Measurements from ENCODE around the gene NDRG2.

The NDRG2 gene

DNA sequence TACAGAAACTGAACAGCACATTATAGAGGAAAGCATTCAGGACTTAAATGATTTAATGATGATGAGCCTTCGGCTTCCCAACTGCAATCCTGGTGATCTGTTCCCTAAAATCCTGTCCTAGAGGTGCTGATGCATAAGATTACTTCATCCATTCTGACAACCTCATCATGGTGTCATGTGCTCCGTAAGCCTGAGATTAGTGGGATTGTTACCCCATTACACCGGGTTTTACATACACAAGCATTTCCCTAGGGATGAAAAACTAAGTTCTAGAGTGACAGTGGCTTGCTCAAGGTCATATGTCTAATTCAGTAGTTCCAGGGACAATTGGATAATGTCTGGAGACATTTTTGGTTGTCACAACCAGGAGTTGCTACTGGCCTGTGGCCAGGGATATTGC is 12.3 kb upstream of the NDRG2 start:
- DNase-seq (ENCODE audit: insufficient read length, low spot score) (no peak), FAIRE-seq (no peak)

DNA sequence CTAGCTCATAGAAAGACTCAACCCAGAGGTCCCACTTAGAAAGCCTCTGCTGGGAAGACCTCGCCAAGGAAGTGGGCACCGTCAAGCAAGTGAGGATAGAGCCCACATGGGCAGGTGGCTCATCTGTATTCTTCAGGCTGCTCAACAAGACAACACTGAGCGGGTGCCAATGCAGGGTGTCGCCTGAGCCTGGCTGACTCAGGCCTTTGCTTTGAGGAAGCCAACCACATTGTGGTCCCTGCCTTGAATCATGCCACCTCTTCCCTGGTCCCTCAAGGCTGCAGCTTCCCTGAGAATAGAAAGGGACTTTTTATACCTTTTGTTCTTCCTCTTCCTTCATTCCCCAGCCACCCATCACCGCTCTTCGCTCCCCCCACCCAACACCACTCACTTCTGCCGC is 11.9 kb upstream of the NDRG2 start:
- DNase-seq (ENCODE audit: insufficient read length, low spot score) (no peak), FAIRE-seq (no peak)

- no peak for FAIRE-seq
- no peak for DNase-seq (ENCODE audit: insufficient read length, low spot score)
Measured at GRCh38 chr14:21034707-21035106, 9.8 kb upstream of the NDRG2 start, which contains the start of gene RNASE13. RNASE13 (minus strand) TSS chr14:21034807; CDS start chr14:21034288, 519 bp downstream.

GRCh38 chr14:21033133-21033698 is 8.4 kb upstream of the NDRG2 start:
- no peak for FAIRE-seq
- DNase-seq (ENCODE audit: insufficient read length, low spot score), result no peak

DNA sequence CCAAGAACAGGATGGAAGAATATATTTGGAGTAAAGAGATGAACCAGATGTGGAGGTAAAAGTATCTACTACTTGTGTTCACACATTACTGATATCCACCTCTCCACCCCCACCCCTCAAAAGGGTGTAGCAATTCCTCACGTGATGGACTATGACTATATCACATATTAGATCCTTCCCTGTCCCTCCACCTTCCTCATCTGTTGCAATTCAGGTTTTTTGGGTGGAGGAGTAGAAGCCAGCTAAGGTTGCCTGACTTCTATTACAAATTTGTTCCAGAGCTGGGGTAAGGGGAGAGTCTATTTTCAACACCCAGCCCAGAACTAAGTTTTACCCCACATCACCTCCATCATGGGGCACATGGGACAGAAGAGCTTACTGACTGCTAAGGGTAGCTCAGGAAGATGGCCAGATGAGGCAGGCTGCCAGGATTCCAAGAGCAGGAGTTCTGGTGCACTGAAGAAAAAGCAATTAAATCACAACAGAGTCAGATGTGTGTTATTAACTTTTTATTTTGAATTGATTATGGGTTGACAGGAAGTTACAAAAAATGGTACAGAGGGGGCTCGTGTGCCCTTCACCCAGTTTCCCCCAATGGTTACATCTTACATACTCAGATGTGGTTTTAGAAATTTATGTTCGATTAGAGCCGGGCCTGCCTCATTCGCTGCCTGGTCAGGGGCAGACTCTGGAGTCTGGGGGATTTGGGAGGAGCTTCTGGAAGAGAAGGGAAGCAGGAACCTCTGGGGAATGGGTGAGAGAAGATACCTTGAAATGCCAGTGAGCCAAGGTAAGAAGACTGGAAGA is 7.7 kb upstream of the NDRG2 start:
- DNase-seq (ENCODE audit: insufficient read length, low spot score) (no peak), FAIRE-seq (no peak)

DNA sequence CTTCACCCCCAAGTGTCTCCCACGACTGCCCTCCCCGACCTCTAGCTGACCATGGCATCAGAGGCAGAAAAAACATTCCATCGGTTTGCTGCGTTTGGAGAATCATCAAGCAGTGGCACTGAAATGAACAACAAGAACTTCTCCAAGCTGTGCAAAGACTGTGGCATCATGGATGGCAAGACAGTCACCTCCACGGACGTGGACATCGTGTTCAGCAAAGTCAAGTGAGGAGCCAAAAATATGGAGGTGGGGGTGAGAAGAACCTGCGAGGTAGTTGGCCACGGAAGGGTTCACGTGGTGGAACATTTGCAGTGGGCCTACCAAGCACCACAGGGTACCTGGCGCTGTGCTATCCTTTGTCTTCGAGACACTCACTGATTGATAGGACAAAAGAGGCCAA is 5.7 kb upstream of the NDRG2 start:
- FAIRE-seq (no peak), DNase-seq (ENCODE audit: insufficient read length, low spot score) (no peak)

DNA sequence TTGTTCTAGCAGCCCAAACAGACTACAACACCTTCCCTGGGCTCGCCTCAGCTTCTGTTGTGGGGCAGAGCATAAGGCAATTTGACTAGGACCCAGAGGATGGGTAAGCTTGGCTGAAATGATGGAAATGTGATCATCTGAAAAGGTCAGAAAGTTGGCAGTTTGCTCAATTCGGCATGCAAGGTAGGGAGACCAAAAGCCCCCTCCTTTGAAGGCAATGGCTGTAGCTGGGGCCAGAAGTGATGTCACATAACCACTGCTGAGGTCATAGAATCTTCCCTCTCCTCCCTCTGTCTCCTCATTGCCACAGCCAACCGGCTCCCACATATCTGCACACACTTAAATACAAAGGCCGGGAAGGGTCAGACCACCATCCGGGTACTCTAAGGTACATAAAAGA is 5.1 kb upstream of the NDRG2 start, which contains the start of gene TPPP2:
Gene TPPP2, plus strand, starts transcription at position 301 of the 400 bp plus-strand sequence. CDS start 365 bp downstream, outside the sequence.
- DNase-seq (ENCODE audit: insufficient read length, low spot score) (no peak), FAIRE-seq (no peak)

DNA sequence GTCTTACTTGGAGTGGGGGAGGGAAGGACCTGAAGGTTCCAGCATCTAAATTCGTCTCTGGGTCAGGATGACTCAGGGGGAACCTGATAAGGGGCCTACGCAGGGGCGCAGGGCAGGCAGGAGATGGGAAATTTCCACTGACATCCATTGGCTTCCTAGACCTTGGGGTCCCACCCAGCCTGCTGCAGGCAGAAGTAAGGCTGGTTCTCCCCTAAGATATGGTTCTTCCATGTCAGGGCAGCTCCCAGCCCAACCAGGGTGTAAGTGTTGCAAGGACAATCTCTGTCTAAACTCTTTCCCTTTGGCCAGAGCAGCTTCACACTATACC is 2.1 kb upstream of the NDRG2 start:
- FAIRE-seq (no peak), DNase-seq (ENCODE audit: insufficient read length, low spot score) (no peak)

DNA sequence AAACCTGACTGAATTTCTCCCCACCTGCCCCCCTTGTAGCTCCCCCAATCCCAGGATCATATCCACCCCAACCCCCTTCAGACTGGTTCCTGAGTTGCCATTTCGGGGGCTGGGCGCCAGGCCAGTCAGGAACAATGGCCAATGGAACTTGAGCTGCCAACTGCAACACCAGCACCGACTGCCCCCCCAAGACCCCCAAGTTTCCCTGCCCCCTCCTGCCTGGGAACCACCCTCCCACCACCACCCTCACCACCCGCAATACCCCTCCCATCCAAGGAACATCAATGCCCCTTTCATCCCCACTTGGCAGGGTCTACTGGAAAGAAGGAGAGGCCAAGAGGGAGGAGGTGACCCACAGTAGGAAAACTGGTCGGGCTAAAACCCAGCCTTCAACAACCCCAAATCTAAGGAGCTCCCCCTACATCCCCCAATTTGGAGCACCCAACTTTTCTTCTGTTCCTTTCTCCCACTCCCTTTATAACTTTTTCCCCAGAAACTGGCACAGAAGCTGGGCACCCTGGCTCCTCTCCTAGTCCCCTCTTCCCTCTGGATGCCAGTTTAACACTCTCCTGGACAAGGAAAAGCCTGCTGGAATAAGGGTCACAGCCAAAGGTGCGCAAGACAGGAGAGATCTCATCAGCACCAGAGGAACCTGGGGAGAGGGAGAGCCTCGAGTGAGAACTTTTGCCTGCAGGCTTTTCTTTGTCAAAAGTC is 1.6 kb upstream of the NDRG2 start:
- no peak for DNase-seq (ENCODE audit: insufficient read length, low spot score)
- no peak for FAIRE-seq

GRCh38 chr14:21025371-21026273 is 761 bp upstream of the NDRG2 start:
- no peak for FAIRE-seq
- no peak for DNase-seq (ENCODE audit: insufficient read length, low spot score)

- FAIRE-seq (no peak), DNase-seq (ENCODE audit: insufficient read length, low spot score) (no peak)
Measured at GRCh38 chr14:21023817-21024584, 860 bp downstream of the NDRG2 start.

DNA sequence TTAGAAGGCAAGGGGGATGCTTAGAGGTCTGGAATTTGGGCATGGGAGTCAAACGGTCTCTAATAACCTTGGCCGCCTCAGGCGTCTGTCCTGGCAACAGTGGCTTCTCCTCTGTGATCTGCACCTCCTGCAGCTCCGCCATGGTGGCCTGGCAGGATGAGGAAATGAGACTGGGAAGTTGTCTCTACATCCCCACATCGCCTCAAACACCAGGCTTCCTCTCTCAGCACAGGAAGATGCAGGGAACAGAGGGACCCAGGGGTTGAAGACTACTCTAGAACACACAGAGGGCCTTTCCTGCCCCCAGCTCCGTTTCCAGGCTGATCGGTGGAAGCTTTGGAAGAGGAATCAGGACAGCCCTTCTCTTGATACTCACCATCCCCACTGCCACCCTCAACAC is 1.7 kb downstream of the NDRG2 start:
- FAIRE-seq, result no peak
- no peak for DNase-seq (ENCODE audit: insufficient read length, low spot score)

GRCh38 chr14:21022686-21023085 is 2.2 kb downstream of the NDRG2 start:
- FAIRE-seq (no peak), DNase-seq (ENCODE audit: insufficient read length, low spot score) (no peak)

DNA sequence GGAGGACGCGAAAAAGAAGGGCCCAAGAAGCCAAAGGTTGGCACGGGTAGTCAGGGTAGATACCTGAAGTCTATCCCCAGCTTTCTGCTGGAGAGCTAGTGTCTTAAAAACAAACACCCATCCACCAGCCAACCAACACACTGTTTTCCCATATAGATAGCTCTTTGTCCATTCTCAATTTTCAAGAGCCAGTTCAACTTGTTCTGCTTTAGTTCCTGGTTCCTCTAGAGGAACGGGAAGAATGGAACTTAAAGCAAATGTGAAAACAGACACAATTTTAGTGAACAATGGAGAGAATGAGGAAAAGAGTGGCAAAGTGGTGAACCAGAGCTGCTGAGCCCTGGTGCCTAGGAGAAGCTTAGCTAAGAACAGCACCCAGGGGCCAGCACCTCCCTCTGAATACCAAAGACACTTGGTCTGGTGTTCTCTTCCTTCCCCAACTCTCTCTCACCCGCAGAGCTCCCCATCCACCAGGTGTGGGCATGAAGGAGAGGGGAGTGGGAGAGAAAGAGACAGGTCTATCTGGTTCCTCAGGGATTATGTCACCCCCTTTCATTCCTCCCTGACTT is 3.8 kb downstream of the NDRG2 start:
- FAIRE-seq (no peak), DNase-seq (ENCODE audit: insufficient read length, low spot score) (no peak)

- no peak for DNase-seq (ENCODE audit: insufficient read length, low spot score)
- FAIRE-seq, result no peak
Measured at GRCh38 chr14:21019366-21019765, 5.5 kb downstream of the NDRG2 start.

DNA sequence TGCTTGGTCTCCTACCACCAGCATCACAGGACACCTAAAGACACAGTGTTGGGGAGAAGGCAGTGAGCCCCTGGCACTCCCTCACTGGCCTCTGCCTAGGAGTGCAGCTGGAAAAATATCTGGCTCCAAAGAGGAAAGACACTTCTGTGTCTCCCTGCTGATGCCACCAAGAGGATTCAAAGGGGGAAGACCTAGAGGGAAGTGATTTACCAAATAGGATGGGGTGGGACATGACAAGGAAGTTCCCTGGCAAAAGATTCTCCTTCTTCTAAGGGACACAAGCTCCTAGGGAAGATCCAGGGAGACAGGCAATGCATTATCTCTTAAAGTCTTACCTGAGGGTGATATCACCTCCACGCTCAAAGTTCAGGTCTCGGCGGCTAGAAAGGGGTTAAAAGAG is 6.1 kb downstream of the NDRG2 start:
- no peak for DNase-seq (ENCODE audit: insufficient read length, low spot score)

GRCh38 chr14:21018286-21018685 is 6.6 kb downstream of the NDRG2 start:
- FAIRE-seq (no peak), DNase-seq (ENCODE audit: insufficient read length, low spot score) (no peak)

More for the DNA sequence above, 6.1 kb downstream of the NDRG2 start:
- no peak for FAIRE-seq

DNA sequence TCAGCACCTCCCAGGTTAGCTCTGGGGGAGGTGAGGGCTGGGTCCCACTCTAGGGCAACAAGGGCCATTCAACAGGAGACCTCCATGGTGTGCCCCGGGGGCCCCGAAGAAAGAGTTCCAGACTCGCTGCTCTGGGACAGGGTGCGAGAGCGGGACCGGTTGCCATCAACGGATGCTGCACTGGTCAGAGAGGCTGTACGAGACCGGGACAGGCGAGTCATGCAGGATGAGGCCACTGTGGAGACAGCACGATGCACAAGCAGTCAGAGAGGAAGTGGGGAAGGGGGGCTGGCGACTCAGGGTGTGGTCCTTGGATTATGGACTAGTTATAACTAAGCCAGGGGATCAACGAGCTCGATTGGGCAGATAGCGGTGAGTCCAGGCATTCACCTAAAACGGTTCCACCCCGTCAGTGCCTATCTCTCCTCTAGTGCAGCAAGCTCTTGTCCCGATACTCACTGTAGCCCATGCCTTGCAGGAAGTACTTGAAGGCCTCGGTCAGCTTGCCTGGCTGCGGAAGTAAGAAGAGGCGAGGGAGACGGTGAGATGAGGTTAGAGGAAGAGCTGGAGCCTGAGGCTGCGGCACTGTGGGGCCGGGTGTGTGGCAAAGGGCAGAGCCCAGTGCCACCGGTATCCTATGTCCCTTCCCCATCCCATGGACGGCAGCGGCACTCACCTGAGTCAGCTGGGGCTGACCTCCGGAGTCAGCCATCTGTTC is 7.2 kb downstream of the NDRG2 start:
- DNase-seq (ENCODE audit: insufficient read length, low spot score) (no peak), FAIRE-seq (no peak)

All from HTR-8/SVneo (cell line).